ENCODE data around the gene THOC7.

The THOC7 gene

DNA sequence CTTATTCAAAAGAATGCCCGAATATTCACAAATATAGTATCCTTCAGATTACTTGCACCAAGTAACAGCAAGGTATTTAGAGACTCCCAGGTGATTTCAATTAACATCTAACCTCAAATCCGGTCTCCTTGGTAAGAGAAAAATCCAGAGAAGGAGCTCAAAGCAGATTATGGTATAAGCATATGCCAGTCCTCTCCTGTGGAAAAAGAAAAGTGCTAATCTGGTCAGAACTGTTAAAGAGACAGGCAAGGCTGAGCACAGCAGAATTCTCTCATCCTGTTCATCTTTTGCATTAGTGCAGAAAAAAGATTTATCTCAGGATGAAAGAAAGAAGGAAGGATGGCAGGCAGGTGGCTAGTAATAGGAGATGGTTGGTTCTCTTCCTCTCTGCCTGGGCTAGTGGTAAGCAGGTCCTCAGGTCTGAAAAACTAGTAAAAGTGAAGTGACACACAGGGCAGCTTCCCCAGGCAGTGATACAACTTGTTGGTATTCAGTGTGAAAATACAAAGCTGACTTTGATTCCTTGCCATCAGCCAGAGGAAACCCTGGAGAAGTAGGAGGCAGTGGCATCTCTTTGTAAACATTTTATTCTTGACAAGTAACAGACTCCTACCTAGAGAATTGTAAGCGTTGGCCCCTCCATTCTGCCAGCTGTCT is 14.3 kb upstream of the THOC7 start:
- no peak for DNase-seq

DNA sequence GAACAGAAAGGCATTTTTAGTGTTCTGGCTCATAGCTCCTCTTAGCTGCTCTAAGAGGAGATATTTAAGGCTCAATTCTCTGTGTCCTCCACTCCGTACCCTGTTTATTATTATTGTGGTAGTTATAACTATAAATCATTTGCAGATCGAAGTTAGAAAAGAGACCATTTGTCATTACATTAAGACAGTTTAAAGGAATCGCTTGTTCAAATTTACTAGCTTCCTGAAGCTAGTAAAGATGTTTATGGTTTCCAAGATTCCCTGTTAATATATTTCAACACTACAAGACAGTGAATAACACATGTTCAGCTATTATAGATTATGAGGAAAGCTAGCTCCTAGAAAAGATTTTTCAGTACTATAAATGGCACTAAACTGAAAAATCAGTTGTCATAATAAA is 12.7 kb upstream of the THOC7 start:
- no peak for DNase-seq

DNA sequence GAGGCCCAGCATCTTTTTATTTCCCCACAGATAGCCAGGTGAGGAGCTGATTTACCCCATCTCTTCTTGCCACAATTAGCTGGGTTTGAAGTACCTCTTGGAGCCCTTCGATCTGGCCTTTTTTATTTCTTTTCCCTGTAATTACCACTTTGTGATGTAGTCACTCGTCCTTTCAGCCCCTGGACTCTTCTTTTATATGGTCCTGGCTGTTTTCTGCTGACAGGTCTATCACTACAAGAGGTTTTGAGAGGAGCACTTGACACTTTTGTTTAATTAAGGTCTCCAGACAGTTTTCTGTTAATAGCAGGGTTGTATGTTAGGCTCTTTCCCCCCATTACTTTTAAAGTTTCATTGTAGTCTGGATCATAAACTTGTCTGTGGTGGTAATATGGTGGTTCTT is 11.9 kb upstream of the THOC7 start:
- no peak for DNase-seq

DNA sequence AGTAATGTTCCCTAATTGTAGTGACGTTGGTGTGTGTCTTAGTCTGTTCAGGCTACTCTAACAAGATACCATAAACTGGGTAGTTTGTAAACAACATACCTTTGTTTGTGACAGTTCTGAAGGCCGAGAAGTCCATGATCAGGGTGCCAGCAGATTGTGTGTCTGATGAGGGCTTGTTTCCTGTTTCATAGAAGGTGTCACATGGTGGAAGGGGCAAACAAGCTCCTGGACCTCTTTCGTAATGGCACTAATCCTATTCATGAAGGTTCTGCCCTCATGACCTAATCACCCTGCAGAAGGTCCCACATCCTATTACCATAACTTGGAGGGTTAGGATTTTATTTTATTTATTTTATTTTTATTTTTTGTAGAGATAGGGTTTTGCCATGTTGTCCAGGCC is 11.2 kb upstream of the THOC7 start:
- no peak for DNase-seq

DNA sequence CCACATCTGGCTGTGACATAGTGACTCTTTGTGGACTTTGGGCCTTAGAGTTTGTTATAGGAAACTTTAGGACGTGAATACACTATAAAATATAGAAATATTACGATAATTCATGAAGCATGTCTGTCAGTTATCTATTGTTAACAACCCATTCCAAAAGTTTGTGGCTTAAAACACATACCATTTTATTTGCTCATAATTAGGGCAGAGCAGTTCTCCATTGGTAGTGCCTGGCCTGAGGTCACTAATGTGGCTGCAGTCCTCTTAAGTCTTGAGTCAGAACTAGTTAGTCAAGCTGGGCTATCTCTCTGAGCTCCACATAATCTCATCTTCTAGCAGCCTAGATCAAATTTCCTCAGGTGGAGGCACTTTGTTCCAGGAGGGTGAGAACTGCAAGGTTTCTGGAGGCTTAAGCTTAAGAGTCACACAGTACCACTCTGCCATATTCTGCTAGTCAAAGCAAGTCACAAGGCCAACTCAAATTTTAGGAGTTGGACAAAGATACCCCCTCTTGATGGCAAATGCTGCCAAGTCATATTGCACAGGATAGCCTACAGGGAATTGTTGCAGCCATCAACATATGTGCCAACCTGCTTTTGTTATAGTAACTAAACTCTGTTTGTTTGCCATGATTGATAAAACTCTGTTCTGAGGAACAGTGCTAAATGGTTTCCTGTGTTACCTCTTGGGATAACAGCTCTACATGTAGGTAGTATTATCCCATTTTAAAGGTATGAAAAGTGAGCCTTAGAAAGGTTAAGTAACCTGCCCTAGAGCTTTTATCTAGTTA is 8.7 kb upstream of the THOC7 start:
- DNase-seq: no peak

DNA sequence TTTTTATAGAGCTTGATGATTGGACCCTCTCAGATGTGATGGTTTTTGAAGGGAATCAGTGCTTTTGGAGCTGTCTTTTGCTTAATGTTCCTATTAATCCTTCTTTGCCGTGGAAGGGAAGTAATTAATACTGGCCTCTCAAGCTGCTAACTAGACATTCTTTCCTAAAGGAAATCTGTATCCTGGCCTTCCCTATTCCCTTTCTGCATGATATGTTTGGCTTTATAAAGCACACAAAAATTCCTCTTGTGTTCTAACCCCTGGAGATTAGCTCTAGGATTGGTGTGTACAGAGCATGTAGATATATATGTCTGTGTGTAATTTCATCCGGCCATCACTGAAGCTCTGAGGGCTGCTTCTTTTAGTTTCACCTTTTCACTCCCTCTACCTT is 7.0 kb upstream of the THOC7 start:
- no peak for DNase-seq

DNA sequence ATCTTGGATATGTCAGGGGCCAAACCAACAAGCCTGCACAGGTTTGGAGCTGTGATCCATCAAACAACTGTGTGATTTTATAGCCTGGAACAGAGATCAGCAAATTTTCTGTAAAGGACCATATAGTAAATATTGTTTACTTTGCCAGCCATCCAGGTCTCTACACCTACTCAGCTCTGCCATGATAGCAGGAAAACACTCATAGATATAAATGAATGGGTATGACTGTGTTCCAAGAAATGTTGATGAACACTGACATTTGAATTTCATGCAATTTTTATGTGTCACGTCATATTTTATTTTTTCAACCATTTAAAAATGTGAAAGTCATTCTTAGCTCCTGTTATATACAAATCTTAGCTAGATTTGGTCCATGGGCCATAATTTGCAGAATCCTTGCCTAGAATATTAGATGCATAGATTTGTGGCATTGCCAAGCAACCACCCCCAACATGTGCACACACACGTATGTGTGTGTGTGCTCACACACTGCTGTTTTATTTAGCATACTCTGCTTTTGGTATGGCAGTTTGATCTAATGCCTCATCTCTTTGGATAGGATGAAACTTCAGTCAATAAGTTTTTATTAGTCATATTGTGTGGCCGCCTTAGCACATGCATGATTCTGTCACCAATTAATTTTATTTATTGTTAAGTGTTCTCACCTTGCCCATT is 6.5 kb upstream of the THOC7 start:
- DNase-seq: no peak

DNA sequence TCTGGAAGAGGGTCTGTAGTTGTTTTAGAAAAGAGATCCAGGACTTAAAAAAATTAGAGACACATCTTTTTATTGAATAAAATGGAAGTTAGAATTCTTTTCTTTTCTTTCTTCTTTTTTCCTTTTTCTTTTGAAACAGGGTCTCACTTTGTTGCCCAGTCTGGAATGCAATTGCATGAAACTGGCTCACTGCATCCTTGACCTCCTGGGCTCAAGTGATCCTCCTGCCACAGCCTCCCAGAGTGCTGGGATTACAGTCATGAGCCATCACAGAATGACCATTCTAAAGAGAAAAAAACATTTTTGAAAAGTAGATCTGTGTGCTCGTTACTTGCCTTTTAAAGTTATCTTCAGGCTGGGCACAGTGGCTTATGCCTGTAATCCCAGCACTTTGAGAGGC is 3.6 kb upstream of the THOC7 start:
- no peak for DNase-seq

DNA sequence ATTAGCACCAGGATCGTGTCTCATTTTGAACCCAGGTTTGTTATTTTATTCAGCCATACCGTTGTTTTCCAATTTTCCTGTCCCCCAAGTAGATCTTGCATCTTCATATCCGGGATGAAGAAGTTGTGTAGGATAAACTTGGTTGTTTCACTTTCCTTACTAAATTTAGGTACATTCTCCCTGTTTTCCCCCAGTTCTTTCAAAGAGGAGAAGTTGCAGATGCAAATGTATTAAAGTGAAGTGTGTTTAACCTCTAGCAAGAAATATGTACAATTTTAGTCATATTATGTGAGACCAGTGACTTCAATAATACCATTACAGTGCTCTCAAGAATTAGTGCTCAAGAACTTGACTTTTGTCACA is 1.3 kb upstream of the THOC7 start:
- no peak for DNase-seq

DNA sequence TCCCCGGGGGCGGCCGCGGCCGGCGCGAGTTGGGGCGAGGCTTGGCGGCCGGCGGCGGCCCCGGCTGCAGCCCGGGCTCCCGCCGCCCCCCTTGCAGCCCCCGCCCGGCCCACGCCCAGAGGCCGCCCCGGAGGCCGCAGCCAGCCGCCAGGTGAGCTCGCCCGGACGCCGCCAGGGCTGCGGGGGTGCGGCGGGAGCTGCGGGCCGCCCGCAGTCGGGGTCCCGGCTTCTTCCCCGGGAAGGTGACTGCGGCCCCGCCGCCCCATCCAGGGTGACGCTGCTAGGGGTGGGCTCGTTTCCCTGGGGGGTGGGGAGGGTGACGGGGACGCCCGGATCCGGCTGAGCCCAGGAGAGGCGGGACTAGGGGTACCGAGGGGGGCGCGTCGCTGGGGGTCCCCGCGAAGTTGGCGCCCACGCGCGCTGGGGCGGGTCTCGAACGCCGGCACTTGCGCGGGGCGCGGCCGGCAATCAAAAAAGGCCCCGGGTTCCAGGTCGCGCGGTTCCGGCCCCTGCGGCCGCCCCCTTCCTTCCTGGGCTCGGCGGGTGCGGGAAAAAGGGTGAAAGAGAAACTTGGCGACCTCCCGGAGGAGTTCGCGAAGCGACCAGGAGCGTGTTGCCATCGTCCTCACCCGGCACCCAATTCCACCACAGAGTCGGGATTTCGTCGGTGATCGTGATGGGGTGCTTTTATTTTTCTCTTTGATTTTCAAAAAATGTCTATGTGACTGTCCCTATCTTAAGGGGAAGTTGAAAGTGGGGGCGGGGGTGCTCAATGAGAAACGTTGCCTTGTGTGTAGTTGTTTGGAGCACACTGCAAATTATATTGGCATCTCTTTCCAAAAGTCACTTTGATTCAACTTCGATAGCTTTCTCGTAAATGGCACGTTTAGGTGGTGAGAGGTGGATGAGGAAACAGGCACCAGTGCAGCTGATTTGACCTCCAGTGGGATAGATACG is 681 bp upstream of the THOC7 start:
- DNase-seq: peak; percentile 59

DNA sequence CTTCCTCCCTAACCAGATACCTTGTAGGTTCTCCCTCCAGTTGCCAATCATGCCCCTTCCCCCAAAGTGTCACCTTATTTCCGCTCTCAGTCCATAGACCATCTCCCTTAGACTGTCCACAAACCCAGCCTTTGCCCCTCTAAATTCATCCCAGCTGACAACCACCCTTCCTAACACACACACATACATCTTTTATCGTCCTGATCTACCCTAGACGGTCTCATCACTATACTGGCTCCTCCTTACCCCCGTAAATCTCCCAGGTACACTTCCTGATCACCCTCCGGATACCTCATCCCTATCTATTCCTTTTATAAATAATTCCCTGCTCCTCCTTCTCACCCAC is 828 bp downstream of the THOC7 start:
- DNase-seq: no peak

DNA sequence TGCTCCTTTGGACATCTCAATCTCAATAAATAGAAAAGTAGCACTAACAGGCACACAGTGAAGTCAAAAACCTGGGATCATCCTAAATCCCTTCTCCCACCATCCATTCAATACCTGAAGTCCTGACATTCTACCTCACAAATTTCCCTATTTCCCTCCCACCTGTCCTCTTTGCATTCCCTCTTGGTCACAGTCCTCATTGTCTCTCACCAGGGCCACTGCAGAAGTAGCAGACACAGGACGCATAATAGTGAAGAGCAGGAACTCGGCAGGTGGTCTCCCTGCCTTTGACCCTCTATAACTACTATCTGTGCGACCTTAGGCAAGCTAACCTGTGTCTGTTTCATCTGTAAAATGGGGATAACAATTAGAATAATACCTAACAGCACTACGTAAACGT is 2.3 kb downstream of the THOC7 start:
- no peak for DNase-seq

DNA sequence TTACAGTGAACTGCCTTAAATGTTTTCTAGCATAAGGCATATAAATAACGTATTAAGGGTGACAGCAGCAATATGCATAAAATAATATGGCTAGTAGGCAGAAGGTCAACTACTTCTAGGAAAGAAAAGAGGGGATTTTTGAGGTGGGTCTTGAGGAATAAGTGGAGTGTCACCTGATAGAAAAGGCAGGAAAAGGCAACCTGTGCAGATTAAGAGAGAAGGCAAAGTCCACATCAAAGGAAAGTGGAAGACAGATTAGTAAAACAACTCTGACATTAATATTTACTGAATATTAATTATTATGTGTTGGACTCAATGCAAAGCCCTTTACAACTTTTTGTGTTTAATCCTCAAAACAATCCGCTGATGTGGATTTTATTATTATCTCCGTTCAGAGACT is 2.8 kb downstream of the THOC7 start:
- no peak for DNase-seq

DNA sequence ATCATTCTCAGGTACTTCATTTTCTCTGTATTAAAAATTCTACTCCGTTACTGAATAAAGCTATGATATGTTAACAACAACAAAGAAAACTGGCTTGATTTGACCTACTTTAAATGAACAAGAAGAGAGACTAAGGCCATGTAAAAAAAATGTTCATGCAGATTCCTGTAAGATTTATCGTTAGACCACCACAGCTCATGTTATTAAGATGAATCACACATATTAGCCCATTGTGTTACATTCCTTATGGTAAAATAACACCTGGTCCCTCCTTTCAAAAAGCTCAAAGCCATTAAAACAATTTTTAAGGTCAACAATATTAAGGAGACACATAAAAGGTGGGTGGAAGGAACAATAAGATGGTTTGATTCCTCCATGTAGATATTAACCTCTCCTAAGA is 6.3 kb downstream of the THOC7 start:
- DNase-seq: no peak

DNA sequence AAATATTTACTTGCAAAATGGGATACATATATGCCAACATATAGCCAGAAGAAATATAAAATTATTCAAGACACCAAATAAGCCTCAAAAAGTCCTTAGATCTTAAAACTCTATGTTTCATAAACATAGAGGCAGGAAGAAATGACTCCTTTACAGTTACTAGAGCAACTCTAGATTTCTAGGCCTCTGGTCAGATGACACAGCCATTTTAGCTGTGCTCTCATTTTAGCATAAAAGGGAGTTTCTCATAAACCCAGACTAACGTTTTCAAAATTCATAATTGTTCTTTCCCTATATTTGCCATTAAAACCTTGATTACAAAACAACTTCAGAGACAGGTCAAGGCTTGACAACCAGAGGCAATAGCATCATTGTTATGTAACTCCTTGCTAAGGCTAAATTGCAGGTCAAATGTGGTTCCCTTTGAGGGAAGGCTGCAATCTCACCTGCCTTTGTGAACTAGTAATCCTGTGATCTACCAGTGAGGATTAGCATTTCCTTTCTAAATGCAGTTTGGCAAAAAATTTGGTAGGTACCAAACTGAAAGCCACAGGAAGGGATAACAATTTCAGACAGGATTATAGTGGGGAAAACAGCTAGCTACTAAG is 8.2 kb downstream of the THOC7 start:
- no peak for DNase-seq

DNA sequence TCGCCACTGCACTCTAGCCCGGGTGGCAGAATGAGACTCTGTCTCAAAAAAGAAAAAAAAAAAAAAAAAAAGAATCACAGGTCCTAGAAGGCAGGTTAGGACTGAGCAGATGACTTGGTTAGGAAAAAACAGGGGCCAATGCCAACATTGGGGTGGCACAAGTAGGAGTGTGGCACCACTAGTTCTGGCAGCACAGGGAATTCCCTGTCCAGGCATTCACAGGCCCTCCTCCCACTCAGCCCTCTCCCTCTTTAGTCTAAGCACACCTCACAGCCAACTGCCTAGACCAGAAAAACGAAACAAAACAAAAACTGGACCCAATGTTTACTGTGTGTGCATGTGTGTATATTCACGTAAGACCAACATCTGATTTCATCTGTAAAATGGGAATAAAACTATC is 10.5 kb downstream of the THOC7 start:
- DNase-seq: no peak

DNA sequence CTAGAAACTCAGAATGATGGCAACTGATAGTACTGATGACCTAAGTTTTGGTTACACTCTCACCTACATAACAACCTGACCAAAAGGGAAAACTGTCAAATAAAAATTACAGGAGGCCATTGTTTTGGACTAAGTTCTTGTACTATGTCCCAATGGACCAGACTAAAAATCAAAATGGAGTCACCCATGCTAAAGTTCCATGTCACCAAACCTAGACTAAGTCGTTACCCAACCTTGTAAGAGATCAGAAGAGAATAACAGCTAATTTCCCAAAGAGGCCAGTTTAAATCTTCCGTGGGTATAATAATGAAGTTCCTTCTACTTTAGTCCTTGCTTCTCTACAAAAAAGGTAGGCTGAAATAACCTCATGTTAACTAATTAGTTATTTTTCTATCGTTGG is 12.3 kb downstream of the THOC7 start:
- no peak for DNase-seq

DNA sequence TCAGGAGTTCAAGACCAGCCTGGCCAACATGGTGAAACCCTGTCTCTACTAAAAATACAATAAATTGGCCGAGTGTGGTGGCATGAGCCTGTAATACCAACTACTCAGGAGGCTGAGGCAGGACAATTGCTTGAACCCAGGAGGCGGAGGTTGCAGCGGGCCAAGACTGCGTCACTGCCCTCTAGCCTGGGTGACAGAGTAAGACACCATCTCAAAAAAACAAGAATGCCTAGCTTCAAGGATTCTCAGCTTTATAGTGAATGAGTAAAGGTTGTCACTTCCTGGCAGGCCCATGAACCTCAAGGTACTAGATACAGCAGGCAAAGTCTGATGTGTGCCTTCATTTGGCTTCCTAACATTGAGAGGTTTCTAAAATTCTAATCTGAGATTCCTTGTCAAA is 14.4 kb downstream of the THOC7 start:
- no peak for DNase-seq

DNA sequence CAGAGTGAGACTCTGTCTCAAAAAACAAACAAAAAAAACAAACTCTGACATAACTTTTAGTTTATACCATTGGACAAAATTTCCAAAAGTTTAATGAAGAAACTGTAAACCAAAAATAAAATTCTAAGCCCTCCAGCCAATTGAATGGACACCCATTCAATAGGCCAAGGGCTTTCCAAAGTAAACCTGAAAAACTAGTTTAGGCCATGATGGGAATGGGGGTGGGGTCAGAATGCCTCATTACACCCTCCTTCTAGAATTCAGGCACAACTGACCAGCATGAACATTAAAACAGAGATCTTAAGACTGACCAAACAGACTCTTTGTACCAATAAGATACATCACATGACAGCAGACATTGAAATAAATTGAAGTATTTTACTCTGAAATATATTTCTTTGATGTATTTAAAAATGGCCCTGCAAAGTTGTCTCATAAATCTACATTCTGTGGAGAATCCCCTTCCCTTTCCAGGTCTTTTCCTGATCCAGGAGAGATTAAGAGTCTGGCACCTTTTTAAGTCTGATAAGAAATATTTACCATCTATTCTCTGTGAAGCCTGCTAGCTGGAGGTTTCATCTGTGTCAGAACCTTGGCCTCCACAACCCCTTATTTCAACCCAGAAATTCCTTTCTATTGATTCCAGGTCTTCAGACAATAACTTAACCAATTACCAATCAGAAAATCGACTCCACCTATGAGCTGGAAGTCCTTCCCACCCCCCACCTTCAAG is 15.7 kb downstream of the THOC7 start:
- no peak for DNase-seq

DNA sequence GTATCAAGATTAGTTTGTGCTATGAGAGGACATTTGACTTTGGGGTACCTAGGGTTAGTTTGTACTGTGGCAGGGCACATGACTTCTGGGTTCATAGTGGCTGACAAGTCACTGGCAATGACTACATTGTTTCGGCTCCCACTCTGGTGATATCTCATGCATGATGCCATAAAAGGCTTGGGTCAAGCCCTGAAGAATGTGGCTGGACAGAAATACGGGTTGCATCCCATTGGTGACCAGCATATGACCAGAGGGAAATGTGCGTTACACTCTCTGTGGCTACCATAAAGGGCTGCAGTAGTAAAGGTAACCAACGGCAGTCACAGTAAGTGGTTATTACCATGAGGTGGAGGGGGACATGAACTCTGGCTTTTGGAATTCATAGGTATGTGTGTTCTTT is 18.4 kb downstream of the THOC7 start:
- DNase-seq: no peak

DNA sequence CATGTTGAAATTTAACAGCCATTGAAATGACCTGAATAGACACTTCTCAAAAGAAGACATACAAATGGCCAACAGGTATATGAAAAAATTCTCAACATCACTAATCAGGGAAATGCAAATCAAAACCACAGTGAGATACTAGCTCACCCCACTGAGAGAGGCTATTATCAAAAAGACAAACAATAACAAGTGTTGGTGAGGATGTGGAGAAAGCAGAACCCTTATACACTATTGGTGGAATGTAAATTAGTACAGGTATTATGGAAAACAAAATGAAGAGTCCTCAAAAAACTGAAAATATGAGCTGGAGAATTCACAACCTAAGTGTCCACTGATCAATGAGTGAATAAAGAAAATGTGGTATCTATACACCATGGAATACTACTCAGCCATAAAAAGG is 21.5 kb downstream of the THOC7 start:
- DNase-seq: no peak

DNA sequence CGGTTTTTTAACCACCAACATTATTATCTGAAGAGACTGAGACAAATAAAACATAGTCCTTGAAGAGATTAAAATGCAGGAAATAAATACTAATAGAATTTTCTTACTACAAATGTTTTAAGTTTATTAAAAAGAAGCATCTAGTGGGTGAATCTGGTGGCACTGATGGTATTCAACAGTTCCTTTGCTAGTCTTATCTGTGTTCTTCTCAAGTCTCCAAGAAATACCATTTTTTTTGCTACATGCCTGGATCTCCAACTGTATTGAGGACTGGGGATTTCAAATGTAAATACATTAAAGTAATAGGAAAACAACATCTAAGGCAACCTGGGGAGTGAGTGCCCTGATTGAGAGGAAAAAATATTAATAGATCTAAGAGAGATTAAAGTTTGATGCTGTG is 21.9 kb downstream of the THOC7 start:
- no peak for DNase-seq

Data from activated naive CD4-positive, alpha-beta T cell treated with anti-CD3 and anti-CD28 coated beads, Interleukin-2, amount 50 U/mL, for 16 hours (primary cell).